Bronchus fibroblast of lung (primary cell): ENCODE measurements around the gene GOLGA8O. TPM values are rescaled to one million over a fixed set of nuclear protein-coding genes. Genes with fewer than 3 reads are reported as not detected.

ENCODE experiments used
- total RNA-seq: library from RNA; depleted of rRNA; stranded (reverse); fragments of >200 nt; gene quantifications from 2 replicates; pipeline ENCODE4 v1.2.3, GENCODE V29; 2015

Gene GOLGA8O
- not detected in 2 replicates for total RNA-seq

GRCh38 chr15:32455534-32455933, at the start of gene GOLGA8O:
Gene GOLGA8O, minus strand, starts transcription at chr15:32455634. Its CDS starts 98 bp downstream, at chr15:32455536.

GRCh38 chr15:32403192-32403591, 52.2 kb downstream of the GOLGA8O start, which contains the start of gene GOLGA8K:
Gene GOLGA8K, minus strand, starts transcription at chr15:32403292. Its CDS starts 98 bp downstream, at chr15:32403194.

Other genes starting within 250 kb of the GOLGA8O start
- gene GOLGA8K, start 52.3 kb downstream of the GOLGA8O start, total RNA-seq, result not detected in 2 replicates
- 0.84 and 2.1 TPM in 2 replicates for gene GOLGA8N, start 137.8 kb upstream of the GOLGA8O start, total RNA-seq
- 23.3 and 32.6 TPM in 2 replicates for gene ARHGAP11A, start 159.9 kb upstream of the GOLGA8O start, total RNA-seq
- 15.8 and 16.3 TPM in 2 replicates for gene SCG5, start 186.1 kb upstream of the GOLGA8O start, total RNA-seq